Measurements from ENCODE around the gene GPSM1.

GPSM1 gene

DNA sequence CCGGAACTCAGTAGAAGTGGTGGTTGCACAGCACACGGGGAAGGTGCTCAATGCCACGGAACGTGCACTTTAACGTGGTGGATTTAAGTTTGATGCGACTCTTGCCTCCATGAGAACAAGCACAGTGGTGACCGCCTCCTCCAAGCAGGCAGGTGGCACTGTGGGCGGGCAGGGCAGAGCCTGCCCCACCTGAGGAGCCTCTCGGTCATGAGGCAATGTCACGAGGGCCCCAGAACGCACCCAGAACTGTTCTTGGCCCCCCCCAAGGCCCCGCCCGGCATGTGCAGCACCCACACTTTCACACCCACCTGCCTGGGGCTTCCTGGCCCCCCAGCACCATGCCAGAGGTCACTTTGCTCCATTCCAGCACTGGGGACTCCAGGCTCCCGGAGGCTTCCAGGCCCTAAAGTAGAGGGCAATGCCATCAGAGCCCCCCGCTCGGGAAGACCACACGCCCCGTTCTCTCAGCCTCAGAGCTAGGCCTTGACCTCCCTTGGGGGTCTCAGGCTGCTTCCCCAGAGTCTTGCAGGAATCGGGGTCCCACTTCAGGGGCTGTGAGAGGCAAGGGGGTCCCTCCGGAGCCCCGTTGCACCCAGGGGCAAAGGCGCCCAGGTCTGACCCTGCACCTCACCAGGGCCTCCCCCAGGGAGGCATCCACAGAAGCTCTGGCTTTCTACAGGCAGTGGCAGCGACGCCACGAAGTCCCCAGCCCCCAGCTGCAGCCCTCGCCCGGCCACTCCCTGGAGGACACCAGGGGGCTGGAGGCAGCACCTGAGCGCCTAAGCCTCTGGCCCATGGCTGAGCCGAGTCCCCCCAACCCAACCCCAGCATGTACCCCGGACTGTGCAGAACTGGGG, 37.5 kb upstream of the GPSM1 start:
- no peak for DNase-seq (ENCODE audit: low read depth, low spot score)
- no peak for TF ChIP-seq CTCF (IDR thresholded peaks at IDR 0.05; ENCODE audit: insufficient read depth, low read length, missing control alignments)
- POLR2A ChIA-PET, result no interaction called here
- CTCF ChIA-PET, result no interaction called here
- H3K4me3 ChIP-seq (ENCODE audit: low read depth, low read length), result no peak overlapping the region

GRCh38 chr9:136290508-136291000, 36.8 kb upstream of the GPSM1 start:
- no peak overlapping the region for H3K4me3 ChIP-seq (ENCODE audit: low read depth, low read length)
- no peak for TF ChIP-seq CTCF (IDR thresholded peaks at IDR 0.05; ENCODE audit: insufficient read depth, low read length, missing control alignments)
- ChIA-PET CTCF (no interaction called here), POLR2A (no interaction called here)
- DNase-seq (ENCODE audit: low read depth, low spot score), result no peak

- ChIA-PET POLR2A (no interaction called here), CTCF (interaction anchor here (0.6 kb wide), 1 partner anchor 11 kb away, joined by 3 read pairs; no protein-coding TSS in a partner anchor)
- no peak for TF ChIP-seq CTCF (IDR thresholded peaks at IDR 0.05; ENCODE audit: insufficient read depth, low read length, missing control alignments)
- no peak overlapping the region for H3K4me3 ChIP-seq (ENCODE audit: low read depth, low read length)
- DNase-seq (ENCODE audit: low read depth, low spot score), result no peak
Measured at GRCh38 chr9:136291306-136292025, 35.9 kb upstream of the GPSM1 start.

DNA sequence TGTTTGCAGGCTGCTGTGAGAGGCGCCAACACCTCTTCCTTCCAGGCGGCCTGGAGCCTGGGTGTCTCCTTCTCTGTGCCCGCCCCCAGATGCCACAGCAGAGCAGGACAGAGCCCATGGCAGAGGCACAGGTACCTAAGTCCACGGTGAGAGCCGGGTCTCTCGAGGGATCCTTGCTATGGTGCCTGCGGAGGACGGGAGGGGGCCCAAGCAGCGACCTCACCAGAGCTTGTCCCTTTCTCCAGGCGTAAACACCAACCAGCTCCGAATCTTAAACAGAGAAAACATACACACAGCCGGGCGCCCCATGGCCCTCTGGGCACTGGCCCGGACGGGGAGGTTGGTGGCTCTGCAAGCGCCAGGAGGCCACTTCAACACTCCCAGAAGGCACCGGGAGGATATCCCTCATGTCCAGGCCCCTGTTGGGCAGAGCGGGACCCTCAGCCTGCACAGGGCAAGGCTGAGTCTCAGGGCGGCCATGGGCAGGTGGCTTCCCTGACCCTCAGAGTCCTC, 35.3 kb upstream of the GPSM1 start:
- DNase-seq (ENCODE audit: low read depth, low spot score), result no peak
- ChIA-PET CTCF (interaction anchor here (0.9 kb wide), 1 partner anchor 8 kb away, joined by 3 read pairs; no protein-coding TSS in a partner anchor), POLR2A (no interaction called here)
- no peak overlapping the region for H3K4me3 ChIP-seq (ENCODE audit: low read depth, low read length)
- no peak for TF ChIP-seq CTCF (IDR thresholded peaks at IDR 0.05; ENCODE audit: insufficient read depth, low read length, missing control alignments)

- TF ChIP-seq CTCF (IDR thresholded peaks at IDR 0.05; ENCODE audit: insufficient read depth, low read length, missing control alignments), result no peak
- no peak for DNase-seq (ENCODE audit: low read depth, low spot score)
- ChIA-PET POLR2A (no interaction called here), CTCF (interaction anchor here (0.9 kb wide), 1 partner anchor 9 kb away, joined by 3 read pairs; no protein-coding TSS in a partner anchor)
- H3K4me3 ChIP-seq (ENCODE audit: low read depth, low read length), result no peak overlapping the region
Measured at GRCh38 chr9:136292591-136293448, 34.5 kb upstream of the GPSM1 start.
